Psoas muscle (tissue), 8 donors: ENCODE measurements around the gene EXOC8. TPM values are rescaled to one million over a fixed set of nuclear protein-coding genes. Genes with fewer than 3 reads are reported as not detected.

Experiments used
- ATAC-seq, 4 donors: fragments of 200-7000 bp; cut with Tn5 transposase; one replicate each; pipeline ENCODE4 v1.9.1; 2020; ENCODE audit warnings: moderate library complexity in 3 of 4, mild to moderate bottlenecking in 2 of 4
- DNase-seq, 2 donors: peaks; one replicate each; pipeline ENCODE4 v3.0.0-alpha.2; 2020
- H3K27ac ChIP-seq: fragments of 200-600 bp; one replicate; pipeline ENCODE4 v1.8.0; 2022
- H3K27me3 ChIP-seq, 3 donors: fragments of 200-600 bp in 1 of 3; one replicate each; pipeline versions ENCODE4 v1.6.1 to v1.8.0; 2013 to 2022; ENCODE audit warnings: low read length in 2 of 3, mild to moderate bottlenecking in 2 of 3, moderate library complexity in 1 of 3; ENCODE audit not compliant: insufficient read depth in 3 of 3
- H3K36me3 ChIP-seq, 2 donors: fragments of 200-600 bp in 1 of 2; one replicate each; pipeline versions ENCODE4 v1.6.1 to v1.8.0; 2013 to 2022; ENCODE audit warnings: low read depth in 1 of 2, mild to moderate bottlenecking in 1 of 2, moderate library complexity in 1 of 2; ENCODE audit not compliant: insufficient read depth in 1 of 2
- H3K4me1 ChIP-seq: fragments of 200-600 bp; one replicate; pipeline ENCODE4 v1.8.0; 2022
- H3K4me3 ChIP-seq: fragments of 200-600 bp; one replicate; pipeline ENCODE4 v1.8.0; 2022; ENCODE audit warnings: mild to moderate bottlenecking
- H3K9me3 ChIP-seq: fragments of 200-600 bp; one replicate; pipeline ENCODE4 v1.8.0; 2022
- CTCF ChIP-seq: fragments of 200-600 bp; IDR thresholded peaks from one replicate; pipeline ENCODE4 v1.8.0; 2022; ENCODE audit warnings: antibody characterized with exemption
- WGBS, 3 donors: extraction: QIAGEN DNeasy Blood & Tissue Kit; methylation state at CpG; one replicate each; pipeline versions ENCODE4 v1.1.6 to v1.1.7; 2013; 5-methylcytosine and 5-hydroxymethylcytosine counted together
- intact Hi-C, 2 donors: fragments of 100-400 bp; cut with DNase I; formaldehyde crosslinking; loops; one replicate each; pipeline versions ENCODE4 v1.11.0 to v1.14.2; 2022
- polyA plus RNA-seq, 3 donors: library from polyadenylated mRNA; stranded (reverse); fragments of 200-250 nt; gene quantifications; one replicate each; pipeline ENCODE4 v1.2.3, GENCODE V29; 2013
- total RNA-seq, 4 donors: library from RNA; stranded (reverse); fragmentation: NEBNext Ultra II Directional in 2 of 4; extraction: Animal tissue kit (Norgen Biotek cat#: 25700) in 2 of 4; gene quantifications; one replicate each; pipeline versions ENCODE4 v1.2.1 to v1.2.4, GENCODE V29; 2021 to 2023
- donor health status: healthy with polysubstance abuse.
- donor health status: DM: no; HTN: no; CAD: no; lungs with moderate emphysema.
- donor health status: Bipolar disorder and iron deficiency.
- donor health status: healthy.
- donor health status: DM: yes; HTN: yes; CAD: no.
- donor health status: DM: no; HTN: no; CAD: no.
- donor health status: DM: no; HTN: no; CAD: no.
- donor health status: DM: yes; HTN: yes; CAD: no.

EXOC8 gene
- total and polyA plus RNA-seq, 7 donors: 5.2 to 39.9 (median 15.9) TPM

DNA sequence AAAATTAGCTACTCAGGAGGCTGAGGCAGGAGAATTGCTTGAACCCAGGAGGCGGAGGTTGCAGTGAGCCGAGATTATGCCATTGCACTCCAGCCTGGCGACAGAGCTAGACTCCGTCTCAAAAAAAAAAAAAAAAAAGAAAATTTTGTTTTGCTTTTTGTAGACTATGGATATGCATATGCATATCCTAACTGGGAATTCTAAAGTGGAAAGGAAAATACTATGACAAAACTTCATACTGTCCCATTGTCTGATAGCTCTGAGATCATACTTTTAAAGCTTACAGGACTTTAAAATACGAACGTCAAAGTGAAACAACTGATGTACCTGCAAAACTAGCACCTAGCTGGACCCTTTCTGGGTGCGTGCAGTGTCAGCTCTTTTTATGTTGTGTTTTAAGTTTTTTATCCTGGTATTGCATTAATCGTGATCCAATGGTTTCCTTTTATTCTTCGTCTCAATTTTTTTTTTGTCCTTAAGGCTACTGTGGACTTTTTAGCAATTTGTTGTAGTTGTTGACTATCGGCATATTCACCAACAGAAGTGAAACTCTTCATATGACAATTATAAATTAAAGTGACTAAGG lies 19.6 kb upstream of the EXOC8 start:
- no peaks in the 10 kb centered on the region for H3K9me3 ChIP-seq
- H3K4me1 ChIP-seq: peaks cover 30% of the 10 kb centered on the region
- no peak for DNase-seq
- no peak for TF ChIP-seq CTCF
- peak overlapping the region; percentile 73 for H3K27ac ChIP-seq
- WGBS, 3 donors: 65 to 76% (median 73%) methylated on average over 9 to 10 of the region's 10 CpGs
- peak overlapping the region; percentile 5 for H3K4me3 ChIP-seq
- no peaks in the 10 kb centered on the region for H3K27me3 ChIP-seq
- H3K36me3 ChIP-seq: peaks cover 0 to 21% of the 10 kb centered on the region in 2 donors
- ATAC-seq: no peak
- intact Hi-C loops: loop anchor here (5.0 kb wide), 2 partner anchors 180 to 230 kb away; no protein-coding TSS in a partner anchor

GRCh38 chr1:231355171-231355570 lies 17.5 kb upstream of the EXOC8 start:
- intact Hi-C loops: loop anchor here (5.0 kb wide), 2 partner anchors 182 to 232 kb away; no protein-coding TSS in a partner anchor
- Histone ChIP-seq H3K4me1 (peaks cover 30% of the 10 kb centered on the region), H3K27me3 (no peaks in the 10 kb centered on the region), H3K27ac (peak overlapping the region; percentile 27), H3K36me3 (peaks cover 0 to 32% of the 10 kb centered on the region in 2 donors), H3K4me3 (no peak overlapping the region), H3K9me3 (no peaks in the 10 kb centered on the region)
- ATAC-seq: no peak
- TF ChIP-seq CTCF: no peak
- DNase-seq: no peak
- WGBS, 3 donors: 80 to 86% (median 84%) methylated on average over 3 of the region's 3 CpGs

DNA sequence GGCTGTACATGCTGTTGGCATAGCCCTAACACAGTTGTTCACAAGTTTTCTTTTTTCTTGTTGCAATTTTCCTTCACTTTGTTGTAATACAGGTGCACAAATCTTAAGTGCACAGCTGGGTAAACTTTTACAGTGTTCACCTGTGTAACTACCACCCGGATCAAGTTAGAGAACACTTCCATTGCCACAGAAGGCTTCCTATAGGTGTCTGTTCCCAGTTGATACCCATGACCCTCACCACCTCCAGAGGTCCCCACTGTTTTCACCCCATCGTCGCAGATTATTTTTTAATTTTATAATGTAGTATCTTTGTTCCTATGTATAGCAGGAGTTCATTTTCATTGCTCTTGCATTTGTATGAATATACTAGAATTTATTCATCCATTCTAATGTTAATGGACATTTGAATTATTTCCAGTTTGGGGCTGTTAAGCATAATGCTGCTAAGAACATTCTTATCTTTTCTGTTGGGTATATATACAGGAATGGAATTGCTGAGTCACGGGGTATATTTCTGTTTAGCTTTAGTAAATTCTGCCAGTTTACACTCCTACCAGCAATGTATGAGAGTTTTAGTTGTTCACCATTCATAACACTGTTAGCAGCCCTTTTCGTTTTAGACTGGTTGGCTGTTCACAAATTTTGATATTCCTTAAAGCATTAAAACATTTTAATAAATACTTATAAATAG lies 16.8 kb upstream of the EXOC8 start:
- peaks cover 24% of the 10 kb centered on the region for H3K4me1 ChIP-seq
- 81 to 85% (median 81%) methylated on average over 5 of the region's 5 CpGs for WGBS, 3 donors
- H3K27me3 ChIP-seq: no peaks in the 10 kb centered on the region
- intact Hi-C loops: loop anchor here (5.0 kb wide), 2 partner anchors 183 to 233 kb away; no protein-coding TSS in a partner anchor
- no peak for TF ChIP-seq CTCF
- no peak overlapping the region for H3K4me3 ChIP-seq
- H3K36me3 ChIP-seq: peaks cover 0 to 39% of the 10 kb centered on the region in 2 donors
- no peaks in the 10 kb centered on the region for H3K9me3 ChIP-seq
- DNase-seq (no peak), ATAC-seq (no peak)
- peak overlapping the region; percentile 27 for H3K27ac ChIP-seq

DNA sequence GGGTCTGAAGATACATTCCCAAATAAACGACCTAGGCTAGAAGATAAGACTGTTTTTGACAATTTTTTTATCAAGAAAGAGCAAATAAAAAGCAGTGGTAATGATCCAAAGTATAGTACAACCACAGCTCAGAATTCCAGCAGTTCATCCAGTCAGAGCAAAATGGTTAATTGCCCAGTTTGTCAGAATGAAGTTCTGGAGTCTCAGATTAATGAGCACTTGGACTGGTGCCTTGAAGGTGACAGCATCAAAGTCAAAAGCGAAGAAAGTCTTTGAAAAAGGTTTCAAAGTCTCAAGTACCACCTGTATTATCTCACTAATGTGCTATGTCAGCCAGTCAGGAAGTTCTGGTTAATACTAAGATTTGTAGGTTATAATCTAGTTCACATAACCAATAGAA lies 15.4 kb upstream of the EXOC8 start:
- no peak for TF ChIP-seq CTCF
- Histone ChIP-seq H3K27ac (no peak overlapping the region), H3K9me3 (no peaks in the 10 kb centered on the region), H3K4me3 (no peak overlapping the region), H3K36me3 (peaks cover 1 to 53% of the 10 kb centered on the region in 2 donors), H3K27me3 (no peaks in the 10 kb centered on the region), H3K4me1 (peaks cover 10% of the 10 kb centered on the region)
- intact Hi-C loops: no loop called here
- ATAC-seq (no peak), DNase-seq (no peak)
- WGBS, 3 donors: 76 to 77% (median 76%) methylated on average over 2 of the region's 2 CpGs
